GM10266 (cell line): ENCODE measurements around the gene NELL1.
"Not testable (repeated sequence)": the region's sequence is repeated elsewhere in the genome, so short reads cannot be mapped to it uniquely, and the experiment has no call there.

ENCODE experiments used
- DNase-seq: peaks from one replicate; pipeline ENCODE4 v3.0.0; 2012; ENCODE audit errors: extremely low spot score
- CTCF ChIP-seq: IDR thresholded peaks from 2 replicates; pipeline ENCODE4 v1.5.1; 2012; ENCODE audit warnings: mild to moderate bottlenecking, low read depth; ENCODE audit not compliant: control insufficient read depth, insufficient read depth; ENCODE audit errors: missing control alignments

NELL1 gene

GRCh38 chr11:21122523-21122922, 453.1 kb downstream of the NELL1 start:
- no peak for DNase-seq
- TF ChIP-seq CTCF = no peak

- TF ChIP-seq CTCF = no peak
- no peak for DNase-seq
Observed at GRCh38 chr11:21132146-21132720, 462.8 kb downstream of the NELL1 start.

GRCh38 chr11:21133244-21133643, 463.9 kb downstream of the NELL1 start:
- no peak for TF ChIP-seq CTCF
- DNase-seq = no peak

GRCh38 chr11:21133722-21134121, 464.3 kb downstream of the NELL1 start:
- TF ChIP-seq CTCF = no peak
- DNase-seq = no peak

GRCh38 chr11:21137803-21138202, 468.4 kb downstream of the NELL1 start:
- DNase-seq = no peak
- TF ChIP-seq CTCF = no peak

GRCh38 chr11:21141557-21141956, 472.2 kb downstream of the NELL1 start:
- DNase-seq = not testable (repeated sequence)

- no peak for DNase-seq
- no peak for TF ChIP-seq CTCF
Observed at GRCh38 chr11:21142007-21142406, 472.6 kb downstream of the NELL1 start.

GRCh38 chr11:21144531-21144930, 475.1 kb downstream of the NELL1 start:
- no peak for TF ChIP-seq CTCF
- no peak for DNase-seq
